ENCODE results near the gene VPS8.

GRCh38 chr3:185084901-185085300 is 272.9 kb downstream of the VPS8 start:
- TF ChIP-seq CTCF (IDR thresholded peaks at IDR 0.05 in 2 of 3, conservative IDR thresholded peaks at IDR 0.05 in 1 of 3; ENCODE audit: borderline replicate concordance in 1 of 3, insufficient read depth in 1 of 3, low read depth in 2 of 3, low read length in 2 of 3) (no peak), EZH2 (IDR thresholded peaks at IDR 0.05) (no peak), CBX3 (IDR thresholded peaks at IDR 0.05; ENCODE audit: low read depth) (no peak), SP1 (IDR thresholded peaks at IDR 0.05; ENCODE audit: low read depth) (no peak), POLR2AphosphoS5 (IDR thresholded peaks at IDR 0.05; ENCODE audit: low read depth, low read length) (no peak), JUND (IDR thresholded peaks at IDR 0.05) (no peak), CEBPB (IDR thresholded peaks at IDR 0.05; ENCODE audit: low read depth) (no peak), ATF3 (IDR thresholded peaks at IDR 0.05) (no peak), POLR2A (IDR thresholded peaks at IDR 0.05; ENCODE audit: borderline replicate concordance, extremely low read depth, insufficient read depth, insufficient read length) (no peak), MAX (IDR thresholded peaks at IDR 0.05) (no peak)

Data from HCT116 (cell line).